ENCODE measurements around the gene PAPOLB. TPM values are rescaled to one million over a fixed set of nuclear protein-coding genes. Genes with fewer than 3 reads are reported as not detected.

PAPOLB gene
- total RNA-seq, 1 experiment from 2014 or later: not detected

DNA sequence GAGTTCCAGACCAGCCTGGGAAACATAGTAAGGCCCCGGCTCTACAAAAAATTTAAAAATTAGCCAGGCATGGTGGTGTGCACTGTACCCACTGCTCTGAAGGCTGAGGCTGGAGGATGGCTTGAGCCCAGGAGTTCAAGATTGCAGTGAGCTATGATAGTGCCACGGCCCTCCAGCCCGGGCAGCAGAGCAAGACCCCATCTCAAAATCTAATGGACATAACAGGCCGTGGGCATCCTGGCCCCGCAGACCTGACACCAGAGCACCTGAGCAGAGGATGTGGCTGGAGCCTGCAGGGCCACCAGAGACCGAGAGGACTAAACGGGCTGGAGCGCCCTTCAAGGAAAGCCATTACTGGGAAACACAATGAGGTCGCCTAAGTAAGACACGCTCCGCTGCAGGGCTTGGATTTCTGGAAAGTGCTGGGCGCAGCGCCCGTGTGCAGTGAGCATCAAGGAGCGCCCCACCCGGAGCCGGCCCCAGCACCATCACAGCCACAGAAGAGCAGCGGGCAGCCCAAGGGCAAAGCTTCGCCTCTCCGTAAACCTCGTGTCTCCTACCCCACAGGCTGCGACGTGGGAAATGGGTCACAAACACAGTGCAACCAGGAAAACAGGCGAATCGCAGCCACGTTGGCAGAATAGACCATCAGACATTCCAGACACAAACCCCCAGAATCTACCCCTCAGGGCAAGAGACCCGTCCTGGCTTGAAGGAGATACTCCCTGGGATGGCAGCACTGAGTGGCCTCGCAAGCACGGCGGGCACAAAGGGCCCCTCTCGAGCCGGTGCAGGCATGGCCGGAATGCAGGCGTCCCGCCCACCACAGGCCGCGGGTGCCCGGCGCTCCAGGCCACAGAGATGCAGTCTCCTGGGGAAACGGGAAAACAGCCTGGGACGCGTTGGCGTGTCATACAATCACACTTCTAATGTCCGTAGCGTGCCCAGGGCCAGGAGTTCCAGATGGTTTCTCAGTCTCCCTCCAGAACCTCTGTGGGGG, 16.8 kb upstream of the PAPOLB start:
- H3K36me3 Mint-ChIP-seq (ENCODE audit: insufficient read depth, unreplicated experiment): peaks cover 7% of the 10 kb centered on the region
- BruUV-seq (replicated peaks): no TSS peak
- H3K27ac Mint-ChIP-seq (ENCODE audit: low read depth, unreplicated experiment): no peak overlapping the region
- H3K4me1 Mint-ChIP-seq (ENCODE audit: insufficient read depth, unreplicated experiment): no peaks in the 10 kb centered on the region
- DNase-seq (ENCODE audit: unreplicated experiment): no peak
- H3K4me3 Mint-ChIP-seq (ENCODE audit: unreplicated experiment): no peak overlapping the region
- TF ChIP-seq, protein P1, sequence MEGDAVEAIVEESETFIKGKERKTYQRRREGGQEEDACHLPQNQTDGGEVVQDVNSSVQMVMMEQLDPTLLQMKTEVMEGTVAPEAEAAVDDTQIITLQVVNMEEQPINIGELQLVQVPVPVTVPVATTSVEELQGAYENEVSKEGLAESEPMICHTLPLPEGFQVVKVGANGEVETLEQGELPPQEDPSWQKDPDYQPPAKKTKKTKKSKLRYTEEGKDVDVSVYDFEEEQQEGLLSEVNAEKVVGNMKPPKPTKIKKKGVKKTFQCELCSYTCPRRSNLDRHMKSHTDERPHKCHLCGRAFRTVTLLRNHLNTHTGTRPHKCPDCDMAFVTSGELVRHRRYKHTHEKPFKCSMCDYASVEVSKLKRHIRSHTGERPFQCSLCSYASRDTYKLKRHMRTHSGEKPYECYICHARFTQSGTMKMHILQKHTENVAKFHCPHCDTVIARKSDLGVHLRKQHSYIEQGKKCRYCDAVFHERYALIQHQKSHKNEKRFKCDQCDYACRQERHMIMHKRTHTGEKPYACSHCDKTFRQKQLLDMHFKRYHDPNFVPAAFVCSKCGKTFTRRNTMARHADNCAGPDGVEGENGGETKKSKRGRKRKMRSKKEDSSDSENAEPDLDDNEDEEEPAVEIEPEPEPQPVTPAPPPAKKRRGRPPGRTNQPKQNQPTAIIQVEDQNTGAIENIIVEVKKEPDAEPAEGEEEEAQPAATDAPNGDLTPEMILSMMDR (IDR thresholded peaks at IDR 0.05; ENCODE audit: unreplicated experiment): no peak
- CTCF ChIA-PET: no interaction called here
- POLR2A ChIA-PET: no interaction called here
- no peaks in the 10 kb centered on the region for H3K9me3 Mint-ChIP-seq (ENCODE audit: unreplicated experiment)
- peaks cover 13% of the 10 kb centered on the region for H3K27me3 Mint-ChIP-seq (ENCODE audit: insufficient read depth, unreplicated experiment)
- intact Hi-C loops (cut with micrococcal nuclease): no loop called here

DNA sequence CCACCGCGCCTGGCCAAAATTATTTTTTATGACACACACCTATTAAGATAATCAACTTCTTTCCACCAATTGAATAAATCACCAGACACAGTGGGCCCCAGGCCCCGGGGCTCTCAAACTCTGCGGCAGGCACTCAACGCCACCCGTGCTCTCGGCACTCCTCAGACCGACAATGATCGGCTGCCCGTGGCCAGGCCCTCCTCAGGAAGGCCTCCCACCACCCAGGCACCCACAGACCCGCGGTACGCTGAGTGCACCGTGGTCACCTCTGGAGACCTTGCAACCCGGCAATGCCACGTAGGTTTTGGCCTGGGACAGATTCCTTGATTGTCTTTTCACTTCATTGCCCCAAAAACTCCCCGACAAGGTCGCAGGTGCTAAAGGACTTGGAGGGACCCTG, 14.8 kb upstream of the PAPOLB start:
- intact Hi-C loops (cut with micrococcal nuclease): no loop called here
- H3K27ac Mint-ChIP-seq (ENCODE audit: low read depth, unreplicated experiment): no peak overlapping the region
- DNase-seq (ENCODE audit: unreplicated experiment): no peak

DNA sequence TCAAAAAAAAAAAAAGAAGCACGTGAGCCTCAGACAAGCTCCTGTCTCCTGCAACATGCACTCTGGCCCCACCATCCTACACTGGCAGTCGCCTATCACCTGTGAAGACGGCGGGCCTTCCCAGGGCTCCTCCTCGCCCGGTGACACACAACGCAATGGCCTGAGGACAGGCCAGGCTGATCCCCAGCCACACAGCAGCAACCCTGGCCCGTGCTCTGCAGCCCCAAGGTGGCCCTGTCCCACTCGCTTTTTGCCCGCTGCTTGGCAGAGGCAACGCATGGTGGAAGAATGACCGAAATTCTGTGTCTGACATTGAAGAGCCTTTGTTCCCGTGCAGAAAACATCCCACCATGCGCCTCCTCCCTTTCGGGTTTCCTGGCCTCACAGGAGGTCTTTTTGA, 13.6 kb upstream of the PAPOLB start:
- Mint-ChIP-seq H3K9me3 (ENCODE audit: unreplicated experiment) (no peaks in the 10 kb centered on the region), H3K4me3 (ENCODE audit: unreplicated experiment) (no peak overlapping the region), H3K27ac (ENCODE audit: low read depth, unreplicated experiment) (no peak overlapping the region), H3K27me3 (ENCODE audit: insufficient read depth, unreplicated experiment) (no peaks in the 10 kb centered on the region), H3K4me1 (ENCODE audit: insufficient read depth, unreplicated experiment) (no peaks in the 10 kb centered on the region), H3K36me3 (ENCODE audit: insufficient read depth, unreplicated experiment) (peaks cover 7% of the 10 kb centered on the region)
- intact Hi-C loops (cut with micrococcal nuclease): no loop called here
- ChIA-PET CTCF (no interaction called here), POLR2A (no interaction called here)
- TF ChIP-seq, protein P1 (IDR thresholded peaks at IDR 0.05; ENCODE audit: unreplicated experiment): no peak
- DNase-seq (ENCODE audit: unreplicated experiment): no peak
- no TSS peak for BruUV-seq (replicated peaks)

More for the DNA sequence above, 14.8 kb upstream of the PAPOLB start:
- Mint-ChIP-seq H3K9me3 (ENCODE audit: unreplicated experiment) (no peaks in the 10 kb centered on the region), H3K27me3 (ENCODE audit: insufficient read depth, unreplicated experiment) (no peaks in the 10 kb centered on the region), H3K4me3 (ENCODE audit: unreplicated experiment) (no peak overlapping the region), H3K4me1 (ENCODE audit: insufficient read depth, unreplicated experiment) (no peaks in the 10 kb centered on the region), H3K36me3 (ENCODE audit: insufficient read depth, unreplicated experiment) (peaks cover 7% of the 10 kb centered on the region)
- no TSS peak for BruUV-seq (replicated peaks)
- CTCF ChIA-PET: no interaction called here
- TF ChIP-seq, protein P1 (IDR thresholded peaks at IDR 0.05; ENCODE audit: unreplicated experiment): no peak
- POLR2A ChIA-PET: no interaction called here

DNA sequence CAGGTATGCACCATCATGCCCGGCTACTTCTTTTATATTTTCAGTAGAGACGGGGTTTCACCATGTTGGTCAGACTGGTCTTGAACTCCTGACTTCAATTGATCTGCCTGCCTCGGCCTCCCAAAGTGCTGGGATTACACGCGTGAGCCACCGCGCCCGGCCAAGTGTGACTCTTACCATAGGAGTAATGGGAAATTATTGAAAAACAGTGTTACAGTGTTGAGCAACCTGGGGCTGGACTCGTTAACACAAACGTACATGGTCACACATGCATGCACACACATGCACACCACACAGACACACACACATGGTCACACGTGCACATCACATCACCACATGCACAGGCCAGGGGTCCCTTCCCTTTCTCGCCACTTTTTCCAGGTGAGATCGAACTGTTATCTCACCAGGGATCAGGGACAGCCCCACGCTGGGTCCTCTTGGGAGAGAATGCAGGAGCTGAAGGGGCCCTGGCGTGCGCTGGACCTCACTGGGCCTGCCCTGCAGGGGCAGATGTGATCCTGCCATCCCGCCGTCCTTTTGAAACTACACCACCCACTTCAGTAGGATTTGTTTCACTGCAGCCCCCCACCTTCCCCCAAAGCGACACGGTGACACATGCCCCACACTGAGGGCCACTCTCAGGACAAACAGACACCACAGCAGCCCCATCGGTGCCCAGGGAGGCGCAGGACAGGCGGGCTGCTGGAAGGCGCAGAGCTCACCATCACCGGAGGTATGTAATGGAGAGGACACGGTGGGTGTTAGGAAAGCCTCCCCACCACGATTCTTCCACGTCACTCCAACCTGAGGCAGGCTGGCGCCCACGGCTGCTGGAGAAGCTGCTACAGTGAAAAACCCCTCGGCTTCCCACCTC, 11.5 kb upstream of the PAPOLB start:
- no peak for DNase-seq (ENCODE audit: unreplicated experiment)
- ChIA-PET CTCF (no interaction called here), POLR2A (interaction anchor here (0.6 kb wide), 1 partner anchor 1216 kb away, joined by 4 read pairs; no protein-coding TSS in a partner anchor)
- H3K27ac Mint-ChIP-seq (ENCODE audit: low read depth, unreplicated experiment): no peak overlapping the region
- BruUV-seq (replicated peaks): no TSS peak
- H3K27me3 Mint-ChIP-seq (ENCODE audit: insufficient read depth, unreplicated experiment): no peaks in the 10 kb centered on the region
- intact Hi-C loops (cut with micrococcal nuclease): no loop called here
- no peaks in the 10 kb centered on the region for H3K4me1 Mint-ChIP-seq (ENCODE audit: insufficient read depth, unreplicated experiment)
- TF ChIP-seq, protein P1 (IDR thresholded peaks at IDR 0.05; ENCODE audit: unreplicated experiment): no peak
- peaks cover 7% of the 10 kb centered on the region for H3K36me3 Mint-ChIP-seq (ENCODE audit: insufficient read depth, unreplicated experiment)
- H3K9me3 Mint-ChIP-seq (ENCODE audit: unreplicated experiment): no peaks in the 10 kb centered on the region
- no peak overlapping the region for H3K4me3 Mint-ChIP-seq (ENCODE audit: unreplicated experiment)
